Pulmonary artery endothelial cell (primary cell): ENCODE measurements around the gene MGMT. TPM values are rescaled to one million over a fixed set of nuclear protein-coding genes. Genes with fewer than 3 reads are reported as not detected.

Experiments
- DNase-seq: peaks from one replicate; pipeline ENCODE4 v3.0.0-alpha.2; 2011; ENCODE audit warnings: low read depth, low spot score
- total RNA-seq: library from RNA; depleted of rRNA; stranded (reverse); fragments of >200 nt; gene quantifications from 2 replicates; pipeline ENCODE4 v1.2.3, GENCODE V29; 2014

The MGMT gene
- total RNA-seq, 1 donor from 2014 or later = 4.6 TPM

GRCh38 chr10:129771576-129771975, 304.5 kb downstream of the MGMT start:
- no peak for DNase-seq

GRCh38 chr10:129771991-129772431, 305.0 kb downstream of the MGMT start:
- no peak for DNase-seq

GRCh38 chr10:129772468-129773358, 305.7 kb downstream of the MGMT start:
- DNase-seq = no peak

DNA sequence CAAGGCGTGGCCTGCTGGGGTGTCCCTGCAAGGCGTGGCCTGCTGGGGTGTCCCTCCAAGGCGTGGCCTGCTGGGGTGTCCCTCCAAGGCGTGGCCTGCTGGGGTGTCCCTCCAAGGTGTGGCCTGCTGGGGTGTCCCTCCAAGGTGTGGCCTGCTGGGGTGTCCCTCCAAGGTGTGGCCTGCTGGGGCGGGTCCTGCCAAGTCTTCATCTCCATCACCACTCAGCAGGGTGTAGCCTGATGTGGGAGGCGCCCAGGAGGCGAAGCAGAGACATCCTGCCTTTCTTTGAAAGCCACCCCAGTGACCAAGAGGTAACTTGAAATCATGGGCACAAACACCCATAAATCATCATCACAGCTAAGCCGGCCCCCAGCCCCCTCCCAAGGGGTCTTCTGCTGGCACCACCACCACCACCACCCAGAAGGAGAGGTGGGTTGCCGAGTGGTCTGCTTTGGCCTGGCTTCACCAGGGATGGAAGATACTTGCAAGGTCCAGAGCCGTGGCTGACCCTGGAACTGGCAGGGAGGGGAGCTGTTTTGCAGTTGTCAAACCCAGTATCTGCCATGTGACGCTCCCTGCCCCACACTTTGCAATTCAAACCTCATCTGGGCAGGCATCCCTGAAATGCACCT, 306.4 kb downstream of the MGMT start:
- no peak for DNase-seq

DNA sequence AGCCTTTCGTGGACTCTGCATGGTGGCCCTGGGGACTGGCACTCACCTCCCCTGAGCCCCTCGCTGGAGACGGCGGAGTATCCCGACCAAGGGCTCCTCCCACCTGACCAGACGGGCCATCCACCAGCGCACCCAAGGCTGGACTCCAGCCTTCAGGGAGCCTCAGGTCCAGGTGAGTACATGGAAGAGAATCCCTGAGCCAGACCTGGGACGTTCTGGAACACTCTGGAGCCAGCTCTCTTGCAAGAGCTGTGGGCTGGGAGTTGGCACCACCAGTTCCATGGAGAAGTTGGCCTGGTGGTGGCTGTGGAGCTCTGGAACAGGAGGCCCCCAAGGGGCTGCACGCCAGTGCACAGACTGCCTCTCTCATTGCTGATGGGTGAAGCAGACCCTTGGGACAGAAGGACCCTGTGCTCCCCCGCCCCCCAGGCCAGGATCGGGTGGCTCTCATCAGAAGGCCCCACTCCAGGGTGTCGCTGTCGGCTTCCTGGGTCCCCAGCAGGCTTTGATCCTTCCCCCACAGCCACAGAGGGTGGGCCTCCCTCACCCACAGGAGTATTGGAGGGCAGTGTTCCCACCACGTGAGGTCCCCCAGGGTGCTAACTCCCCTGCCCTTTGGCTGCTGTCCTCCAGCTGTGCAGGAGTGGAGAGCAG, 307.2 kb downstream of the MGMT start:
- DNase-seq = no peak

- DNase-seq = no peak
These were observed 307.8 kb downstream of the MGMT start for GRCh38 chr10:129774736-129775401.

DNA sequence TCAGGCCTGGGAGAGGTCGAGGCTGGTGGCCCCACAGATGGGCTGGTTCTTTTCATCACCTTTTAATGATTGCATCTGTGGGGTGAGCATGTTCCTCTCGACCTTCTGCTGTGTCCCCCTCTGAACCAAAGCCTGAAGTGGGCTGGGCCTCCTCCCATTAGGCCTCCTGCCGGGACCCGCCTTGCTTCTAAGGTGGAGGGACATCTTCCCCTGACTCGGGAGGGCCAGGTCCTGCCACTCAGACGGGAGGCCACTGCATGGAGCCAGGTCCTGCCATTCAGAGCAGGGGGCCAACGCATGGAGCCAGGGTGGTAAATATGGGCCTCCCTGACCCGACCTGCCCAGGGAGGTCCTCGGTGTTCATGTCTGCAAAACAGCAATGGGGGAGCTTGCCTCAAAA, 308.6 kb downstream of the MGMT start:
- DNase-seq = no peak

DNA sequence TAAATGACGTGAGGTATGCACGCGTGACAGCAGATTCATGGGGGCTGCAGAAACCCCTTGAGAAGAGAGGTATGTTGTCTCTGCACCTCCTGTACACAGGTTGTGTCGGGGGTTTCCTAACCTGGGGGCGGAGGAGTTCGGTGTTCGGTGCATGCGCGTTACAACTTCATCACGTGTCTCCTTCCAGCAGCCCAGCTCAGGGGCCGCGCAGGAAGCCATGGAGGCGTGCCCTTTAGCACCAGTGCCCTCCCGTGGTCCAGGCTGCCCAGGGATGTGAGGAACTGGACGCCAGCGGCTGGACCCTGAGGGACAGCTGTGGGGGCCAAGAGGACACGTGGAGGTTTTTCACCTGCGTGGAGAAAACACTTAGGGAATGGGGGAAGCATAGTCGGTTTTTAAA, 310.6 kb downstream of the MGMT start:
- no peak for DNase-seq

- DNase-seq = no peak
These were observed 311.5 kb downstream of the MGMT start for GRCh38 chr10:129778571-129778970.

GRCh38 chr10:129779126-129780111, 312.4 kb downstream of the MGMT start:
- DNase-seq = no peak

DNA sequence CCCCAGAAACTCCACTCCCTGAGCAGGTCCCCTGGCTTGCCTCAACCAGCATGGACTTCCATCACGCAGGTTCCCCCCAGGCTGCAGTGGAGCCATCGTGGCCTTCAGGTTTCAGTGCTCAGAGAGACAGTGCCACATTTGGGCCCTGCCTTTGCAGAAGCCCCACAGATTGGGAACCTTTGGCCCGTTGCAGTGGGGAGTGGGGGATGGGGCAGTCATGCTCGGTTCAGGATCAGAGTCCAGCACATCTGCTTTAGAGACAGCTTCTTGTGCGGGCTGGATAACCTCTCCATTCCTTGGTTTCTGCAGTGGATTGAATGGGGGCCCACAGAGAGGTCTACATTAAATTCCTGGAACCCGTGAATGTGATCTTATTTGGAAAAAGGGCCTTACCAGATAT, 313.2 kb downstream of the MGMT start:
- DNase-seq = no peak

DNA sequence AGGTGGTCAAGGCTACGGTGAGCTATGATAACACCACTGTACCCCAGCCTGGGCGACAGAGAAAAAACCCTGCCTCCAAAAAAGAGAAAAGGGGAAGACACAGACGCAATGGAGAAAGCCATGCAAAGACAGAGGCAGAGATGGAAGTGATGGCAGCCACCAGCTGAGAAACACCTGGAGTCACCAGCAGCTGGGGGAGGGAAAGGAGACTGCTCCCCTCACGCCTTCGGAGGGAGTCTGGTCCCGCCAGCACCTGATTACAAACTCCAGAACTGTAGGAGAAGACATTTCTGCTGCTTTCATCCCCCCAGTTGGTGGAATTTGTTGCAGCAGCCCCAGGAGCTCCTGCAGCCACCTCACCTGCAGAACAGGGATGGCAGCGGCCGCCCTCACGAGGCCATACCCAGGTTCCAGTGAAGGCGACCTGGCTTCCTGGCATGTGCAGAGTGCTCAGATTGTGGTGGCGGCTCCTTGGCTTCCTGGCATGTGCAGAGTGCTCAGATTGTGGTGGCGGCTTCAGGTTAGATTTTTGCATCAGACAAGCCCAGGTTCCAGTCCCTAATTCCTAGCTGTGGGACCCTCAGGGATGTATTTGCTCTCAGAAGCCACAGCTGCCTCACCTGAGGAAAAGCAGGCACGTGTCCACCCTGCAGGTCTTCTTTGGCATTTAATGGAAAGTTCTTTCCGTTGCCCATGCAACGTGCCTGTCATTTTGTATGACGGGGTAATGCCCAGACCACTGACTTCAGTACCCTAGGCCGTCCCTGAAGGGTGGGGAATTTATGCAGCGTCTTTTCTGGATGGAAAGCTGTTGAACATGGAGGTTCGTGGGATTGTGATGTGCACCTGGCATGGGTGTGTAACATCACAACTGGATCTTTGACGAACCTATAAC, 314.1 kb downstream of the MGMT start:
- no peak for DNase-seq

DNA sequence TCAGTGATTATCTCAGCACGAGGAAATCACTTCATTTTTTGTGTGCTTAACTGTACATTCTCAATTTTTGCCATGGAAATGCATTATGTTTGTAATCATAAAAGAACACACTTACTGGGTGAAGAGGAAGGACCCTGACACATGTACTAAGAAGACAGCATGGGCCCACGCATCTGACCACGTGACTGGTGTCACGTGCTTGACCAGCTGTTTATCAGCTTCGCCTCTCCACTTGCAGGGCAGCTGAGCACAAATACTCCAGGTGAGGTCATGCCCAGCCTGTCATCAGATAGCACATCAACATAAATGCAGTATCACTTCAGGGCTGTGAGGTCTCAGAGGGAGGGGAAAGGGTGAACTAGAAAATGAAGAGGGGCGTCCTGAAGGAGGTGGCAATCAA, 317.2 kb downstream of the MGMT start:
- no peak for DNase-seq

GRCh38 chr10:129784891-129785290, 317.9 kb downstream of the MGMT start:
- DNase-seq = no peak

DNA sequence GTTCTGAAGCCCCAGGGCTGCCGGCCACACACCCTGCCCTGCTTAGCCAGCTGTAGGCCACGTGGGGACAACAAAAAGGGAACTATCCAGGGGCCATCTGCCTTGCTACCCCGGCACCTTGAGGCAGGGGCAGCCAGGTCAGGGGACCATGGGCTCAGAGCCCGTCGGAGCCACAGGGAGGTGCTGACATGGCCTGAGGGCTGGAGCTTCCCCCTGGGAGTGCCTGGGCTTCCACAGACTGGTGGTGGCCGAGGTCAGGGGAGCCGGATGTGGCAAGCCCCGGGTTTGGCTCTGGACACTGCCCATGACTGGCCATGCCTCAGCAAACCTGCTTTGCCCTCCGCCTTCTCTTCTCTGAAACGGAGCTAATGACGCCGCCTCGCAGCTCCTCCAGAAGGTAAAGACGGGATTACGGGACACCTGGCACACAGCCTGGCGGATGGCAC, 318.5 kb downstream of the MGMT start:
- no peak for DNase-seq

GRCh38 chr10:129786216-129786615, 319.2 kb downstream of the MGMT start:
- no peak for DNase-seq

DNA sequence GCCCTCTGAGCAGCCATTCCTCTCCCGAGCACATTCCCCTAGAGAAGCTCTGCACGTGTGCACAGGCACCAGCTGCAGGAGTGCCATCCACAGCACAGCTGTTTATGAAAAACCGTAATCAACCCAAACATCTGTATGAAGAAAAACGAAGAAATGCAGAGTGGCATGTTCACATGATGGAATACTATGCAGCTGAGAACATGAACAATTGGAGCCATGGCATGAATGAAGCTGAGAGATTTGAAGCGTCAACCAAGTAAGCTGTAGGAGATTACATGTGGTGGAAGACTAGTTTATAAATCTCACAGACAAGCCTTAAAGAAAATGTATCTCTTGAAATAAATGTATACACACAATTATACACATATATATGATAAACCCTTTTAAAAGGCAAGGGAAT, 320.5 kb downstream of the MGMT start:
- DNase-seq = no peak

GRCh38 chr10:129788215-129788614, 321.2 kb downstream of the MGMT start:
- no peak for DNase-seq

DNA sequence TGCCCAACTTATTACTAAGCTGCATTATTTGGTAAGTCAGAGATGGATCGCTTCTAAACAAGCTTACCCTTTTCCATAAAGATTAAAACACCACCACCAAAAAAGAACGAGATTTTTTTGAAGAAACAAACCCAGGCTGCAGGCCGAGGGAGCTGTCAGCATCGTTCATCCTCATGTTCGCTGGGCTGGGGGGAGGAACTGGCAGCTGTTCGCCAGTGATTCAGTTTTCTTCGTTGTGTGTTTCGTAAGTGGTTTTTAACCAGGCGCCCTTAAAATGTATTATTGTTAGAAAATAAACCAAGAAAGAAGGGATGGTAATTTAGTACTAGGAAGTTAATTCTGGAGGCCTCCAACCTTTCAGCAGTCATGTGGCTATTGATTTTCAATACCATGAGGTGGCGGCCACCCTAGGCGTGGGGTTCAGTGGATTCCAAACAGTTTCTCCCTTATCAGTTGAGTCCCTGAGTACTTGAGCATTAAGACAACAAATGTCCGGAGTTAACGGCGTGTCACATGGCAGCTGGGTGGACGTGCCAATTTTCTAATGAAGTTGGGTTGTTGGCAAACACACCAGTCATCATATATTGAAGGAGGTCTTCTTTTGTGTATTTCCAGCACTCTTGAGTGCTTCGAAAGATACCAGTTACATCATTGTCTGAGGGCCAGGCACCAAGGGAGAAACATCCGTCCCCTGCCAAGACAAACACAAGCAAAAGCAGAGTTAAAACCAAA, 323.8 kb downstream of the MGMT start:
- no peak for DNase-seq
